HTR-8/SVneo (cell line): Measurements from ENCODE around the gene ABCD2.
"Not testable (repeated sequence)": the region's sequence is repeated elsewhere in the genome, so short reads cannot be mapped to it uniquely, and the experiment has no call there.

ENCODE experiments used
- DNase-seq: peaks from one replicate; pipeline ENCODE4 v3.0.0; 2011; ENCODE audit warnings: low spot score, mixed read lengths; ENCODE audit not compliant: insufficient read length
- FAIRE-seq: peaks from 2 replicates; lab custom pipeline; 2011; peaks lifted over from hg19 to GRCh38; lab: Jason Lieb, UNC

Gene ABCD2

GRCh38 chr12:39544211-39544610 is 75.4 kb downstream of the ABCD2 start:
- not testable (repeated sequence) for DNase-seq, FAIRE-seq

DNA sequence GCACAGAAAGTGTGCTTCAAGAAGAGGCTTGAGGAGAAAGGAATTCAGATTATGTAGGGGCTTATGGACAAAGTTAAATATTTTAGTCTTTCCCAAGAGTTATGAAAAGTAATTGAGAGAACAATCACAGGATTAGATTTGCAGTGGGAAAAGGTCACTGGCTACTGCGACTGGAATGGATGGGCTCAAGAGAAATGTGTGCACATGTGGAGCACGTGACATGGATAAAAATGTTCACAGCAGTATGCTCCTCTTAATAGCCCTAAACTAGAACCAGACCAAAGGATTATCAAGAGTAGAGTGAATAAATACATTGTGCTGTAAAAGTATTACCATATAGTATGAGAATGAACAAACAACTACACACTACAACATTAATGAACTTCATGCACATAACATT is 78.1 kb downstream of the ABCD2 start:
- DNase-seq: no peak
- no peak for FAIRE-seq

- FAIRE-seq: no peak
- DNase-seq: no peak
Observed at GRCh38 chr12:39538679-39539104, 80.9 kb downstream of the ABCD2 start.

DNA sequence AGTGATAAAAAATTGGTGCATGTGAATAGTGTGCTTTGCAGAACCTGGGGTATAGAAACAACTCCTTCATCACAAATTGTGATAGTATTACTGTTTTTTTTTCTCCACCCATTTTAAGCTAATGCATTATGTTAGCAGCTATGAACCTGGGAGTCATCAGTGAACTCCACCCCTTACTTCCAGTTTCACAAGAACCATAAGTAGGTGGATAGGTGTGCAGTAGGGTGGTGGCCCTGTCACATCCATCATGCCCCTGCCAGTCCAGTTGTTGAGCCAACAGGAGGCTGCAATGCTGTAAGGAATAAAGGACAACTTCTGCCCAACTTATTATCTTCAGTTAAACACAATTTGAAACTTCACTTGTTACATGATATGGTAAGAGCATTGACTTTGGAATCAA is 85.7 kb downstream of the ABCD2 start:
- FAIRE-seq (no peak), DNase-seq (no peak)

DNA sequence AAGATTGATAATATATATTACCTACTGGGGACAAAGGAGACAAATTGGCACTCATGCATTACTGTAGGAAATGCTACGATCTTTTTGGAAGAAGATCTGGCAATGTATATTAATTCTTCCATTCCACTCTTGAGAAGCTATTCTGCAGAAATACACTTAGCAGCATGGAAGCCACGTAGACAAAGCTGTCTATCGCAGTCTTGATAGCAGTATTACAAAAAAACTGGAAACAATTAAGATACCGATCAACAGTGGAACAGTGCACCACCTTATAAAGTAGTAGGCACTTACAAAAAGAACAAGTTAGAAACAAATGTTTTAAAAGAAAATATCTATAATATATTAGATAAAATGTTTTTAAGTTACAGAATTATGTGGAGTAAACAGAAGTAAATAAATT is 87.2 kb downstream of the ABCD2 start:
- DNase-seq: no peak
- no peak for FAIRE-seq

GRCh38 chr12:39526974-39527373 is 92.6 kb downstream of the ABCD2 start:
- no peak for FAIRE-seq
- no peak for DNase-seq

DNA sequence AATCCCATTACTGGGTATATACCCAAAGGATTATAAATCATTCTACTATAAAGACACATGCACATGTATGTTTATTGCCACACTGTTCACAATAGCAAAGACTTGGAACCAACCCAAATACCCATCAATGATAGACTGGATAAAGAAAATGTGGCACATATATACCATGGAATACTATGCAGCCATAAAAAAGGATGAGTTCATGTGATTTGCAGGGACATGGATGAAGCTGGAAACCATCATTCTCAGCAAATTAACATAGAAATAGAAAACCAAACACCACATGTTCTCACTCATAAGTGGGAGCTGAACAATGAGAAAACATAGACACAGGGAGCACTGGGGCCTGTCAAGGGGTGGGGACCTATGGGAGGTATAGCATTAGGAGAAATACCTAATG is 97.4 kb downstream of the ABCD2 start:
- not testable (repeated sequence) for DNase-seq, FAIRE-seq

- FAIRE-seq (no peak), DNase-seq (no peak)
Observed at GRCh38 chr12:39510001-39510400, 109.6 kb downstream of the ABCD2 start.

GRCh38 chr12:39505554-39505953 is 114.0 kb downstream of the ABCD2 start:
- FAIRE-seq (no peak), DNase-seq (no peak)

GRCh38 chr12:39505023-39505422 is 114.6 kb downstream of the ABCD2 start:
- no peak for FAIRE-seq
- DNase-seq: no peak

- peak; percentile 11 for DNase-seq
- no peak for FAIRE-seq
Observed at GRCh38 chr12:39503439-39503838, 116.2 kb downstream of the ABCD2 start.

GRCh38 chr12:39502726-39503125 is 116.9 kb downstream of the ABCD2 start:
- FAIRE-seq (no peak), DNase-seq (no peak)
